ENCODE data around the gene ROPN1.
"Not testable (repeated sequence)": the region's sequence is repeated elsewhere in the genome, so short reads cannot be mapped to it uniquely, and the experiment has no call there.

- not testable (repeated sequence) for TF ChIP-seq ELF4 (IDR thresholded peaks at IDR 0.05); NFRKB (IDR thresholded peaks at IDR 0.05); SP1 (IDR thresholded peaks at IDR 0.05); CTBP1 (IDR thresholded peaks at IDR 0.05; ENCODE audit: borderline replicate concordance)
Observed at GRCh38 chr3:124016483-124016882, 24.6 kb upstream of the ROPN1 start.

Measured in HEK293T (cell line).